ENCODE measurements around the gene GRIA1. TPM values are rescaled to one million over a fixed set of nuclear protein-coding genes. Genes with fewer than 3 reads are reported as not detected.

GRIA1 gene
- total RNA-seq, 1 donor from 2014 or later: 1.6 TPM

DNA sequence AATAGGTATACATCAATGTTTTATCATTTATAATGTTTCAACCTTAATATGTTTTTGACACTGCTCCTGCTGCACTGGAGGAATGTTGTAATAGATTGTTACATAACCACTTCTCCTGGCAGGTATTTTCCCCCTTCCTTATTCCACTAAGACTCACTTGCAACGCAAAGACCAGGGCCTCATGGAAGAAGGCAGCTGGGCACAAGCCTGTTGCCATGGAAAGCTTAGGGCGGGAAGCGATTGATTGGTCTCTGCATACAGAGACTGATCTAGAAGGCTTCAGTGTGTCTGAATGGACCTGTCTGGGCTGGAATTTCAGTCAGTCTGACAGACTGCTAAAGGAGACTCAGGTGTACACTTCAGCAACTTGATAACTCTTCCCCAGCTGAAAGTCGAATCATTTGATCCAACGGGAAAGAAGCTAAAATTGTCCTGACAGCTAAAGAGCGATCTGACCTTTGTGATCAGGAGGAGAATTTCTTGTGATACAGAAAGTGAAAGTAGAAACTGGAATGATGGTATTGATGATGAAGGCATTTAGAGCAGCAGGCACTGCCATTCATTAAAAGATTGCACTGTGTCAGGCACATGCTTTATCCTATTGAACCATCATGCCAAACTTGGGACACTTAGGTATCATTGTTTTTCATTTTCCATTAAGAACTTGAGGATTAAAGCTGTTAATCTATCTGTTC, 65.1 kb downstream of the GRIA1 start:
- Mint-ChIP-seq H3K27ac (ENCODE audit: unreplicated experiment) (no peak overlapping the region), H3K27me3 (ENCODE audit: low read depth) (no peaks in the 10 kb centered on the region), H3K9me3 (peaks cover 4% of the 10 kb centered on the region), H3K4me1 (peaks cover 24% of the 10 kb centered on the region), H3K4me3 (no peak overlapping the region), H3K36me3 (ENCODE audit: low read depth) (no peaks in the 10 kb centered on the region)
- TF ChIP-seq CTCF (conservative IDR thresholded peaks at IDR 0.05): no peak
- DNase-seq (ENCODE audit: low read depth, low spot score): no peak

DNA sequence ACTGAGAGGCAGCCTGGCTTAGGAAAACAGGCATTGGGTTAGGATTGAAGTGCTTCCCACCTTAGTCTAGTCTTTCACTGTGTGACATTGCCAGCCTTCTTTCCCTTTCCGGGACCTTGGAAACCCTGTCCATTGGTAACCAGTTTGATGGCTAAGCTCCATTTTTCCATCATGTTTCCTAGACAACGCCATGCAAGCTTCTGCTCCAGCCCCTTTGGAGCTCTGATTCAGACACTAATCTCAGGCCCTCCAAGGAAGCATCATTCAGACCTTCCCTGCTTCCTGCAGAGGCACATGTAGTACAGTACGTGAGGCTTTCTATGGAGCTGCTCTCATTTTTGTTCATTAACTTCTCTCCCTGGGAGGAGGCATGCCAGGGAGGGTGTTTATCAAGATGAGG, 68.5 kb downstream of the GRIA1 start:
- no peak overlapping the region for H3K4me3 Mint-ChIP-seq
- peaks cover 5% of the 10 kb centered on the region for H3K36me3 Mint-ChIP-seq (ENCODE audit: low read depth)
- peaks cover 11% of the 10 kb centered on the region for H3K4me1 Mint-ChIP-seq
- TF ChIP-seq CTCF (conservative IDR thresholded peaks at IDR 0.05): no peak
- no peak overlapping the region for H3K27ac Mint-ChIP-seq (ENCODE audit: unreplicated experiment)
- no peak for DNase-seq (ENCODE audit: low read depth, low spot score)
- peaks cover 7% of the 10 kb centered on the region for H3K9me3 Mint-ChIP-seq
- no peaks in the 10 kb centered on the region for H3K27me3 Mint-ChIP-seq (ENCODE audit: low read depth)

DNA sequence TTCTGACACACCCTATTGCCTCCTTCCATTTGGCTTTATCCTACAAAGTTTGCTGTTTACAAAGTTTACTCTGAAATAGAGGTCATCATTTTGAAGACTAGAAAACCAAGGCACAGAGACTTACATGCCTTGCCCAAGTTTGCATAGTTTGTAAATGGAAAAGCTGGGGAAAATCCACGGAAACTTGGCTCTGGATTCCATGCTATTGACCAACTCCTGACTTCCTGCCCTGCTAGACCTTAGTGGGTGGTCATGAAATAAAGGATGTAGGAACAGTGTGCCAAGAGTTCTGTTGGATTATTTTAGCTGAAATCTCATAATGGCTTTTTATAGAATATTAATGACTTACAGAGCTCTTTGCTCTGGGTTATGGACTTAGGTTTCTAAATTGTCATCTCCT, 69.5 kb downstream of the GRIA1 start:
- no peak for DNase-seq (ENCODE audit: low read depth, low spot score)
- H3K27ac Mint-ChIP-seq (ENCODE audit: unreplicated experiment): no peak overlapping the region
- no peak overlapping the region for H3K4me3 Mint-ChIP-seq
- peaks cover 11% of the 10 kb centered on the region for H3K4me1 Mint-ChIP-seq
- H3K36me3 Mint-ChIP-seq (ENCODE audit: low read depth): peaks cover 5% of the 10 kb centered on the region
- peaks cover 7% of the 10 kb centered on the region for H3K9me3 Mint-ChIP-seq
- TF ChIP-seq CTCF (conservative IDR thresholded peaks at IDR 0.05): no peak
- H3K27me3 Mint-ChIP-seq (ENCODE audit: low read depth): no peaks in the 10 kb centered on the region

- Mint-ChIP-seq H3K27me3 (ENCODE audit: low read depth) (no peaks in the 10 kb centered on the region), H3K36me3 (ENCODE audit: low read depth) (peaks cover 5% of the 10 kb centered on the region), H3K27ac (ENCODE audit: unreplicated experiment) (no peak overlapping the region), H3K4me3 (no peak overlapping the region), H3K4me1 (peaks cover 7% of the 10 kb centered on the region), H3K9me3 (peaks cover 7% of the 10 kb centered on the region)
- no peak for TF ChIP-seq CTCF (conservative IDR thresholded peaks at IDR 0.05)
- no peak for DNase-seq (ENCODE audit: low read depth, low spot score)
Observed at GRCh38 chr5:153562189-153562588, 71.7 kb downstream of the GRIA1 start.

- Mint-ChIP-seq H3K27me3 (ENCODE audit: low read depth) (no peaks in the 10 kb centered on the region), H3K4me3 (no peak overlapping the region), H3K9me3 (peaks cover 7% of the 10 kb centered on the region), H3K27ac (ENCODE audit: unreplicated experiment) (no peak overlapping the region), H3K36me3 (ENCODE audit: low read depth) (peaks cover 5% of the 10 kb centered on the region), H3K4me1 (peaks cover 8% of the 10 kb centered on the region)
- no peak for DNase-seq (ENCODE audit: low read depth, low spot score)
- TF ChIP-seq CTCF (conservative IDR thresholded peaks at IDR 0.05): no peak
Observed at GRCh38 chr5:153565822-153566221, 75.4 kb downstream of the GRIA1 start.
